HG03378 (cell line): Measurements from ENCODE around the gene TLL2.

Source experiments
- ATAC-seq: cut with Tn5 transposase; IDR thresholded peaks from one replicate; pipeline ENCODE4 v1.9.1; 2021; ENCODE audit warnings: mild to moderate bottlenecking, moderate library complexity; ENCODE audit not compliant: unreplicated experiment

The TLL2 gene

GRCh38 chr10:96431211-96431970, 82.3 kb downstream of the TLL2 start:
- ATAC-seq, result no peak

- ATAC-seq, result no peak
Measured at GRCh38 chr10:96427291-96427690, 86.4 kb downstream of the TLL2 start.

GRCh38 chr10:96422525-96422924, 91.2 kb downstream of the TLL2 start:
- no peak for ATAC-seq

GRCh38 chr10:96421995-96422394, 91.7 kb downstream of the TLL2 start:
- no peak for ATAC-seq

- no peak for ATAC-seq
Measured at GRCh38 chr10:96420228-96421009, 93.3 kb downstream of the TLL2 start.

GRCh38 chr10:96419351-96419750, 94.4 kb downstream of the TLL2 start:
- no peak for ATAC-seq

GRCh38 chr10:96418582-96418981, 95.1 kb downstream of the TLL2 start:
- ATAC-seq, result no peak

- no peak for ATAC-seq
Measured at GRCh38 chr10:96417441-96417840, 96.3 kb downstream of the TLL2 start.

GRCh38 chr10:96416643-96417042, 97.1 kb downstream of the TLL2 start:
- no peak for ATAC-seq

GRCh38 chr10:96415891-96416554, 97.7 kb downstream of the TLL2 start:
- ATAC-seq, result no peak

- ATAC-seq, result no peak
Measured at GRCh38 chr10:96415150-96415890, 98.4 kb downstream of the TLL2 start.

GRCh38 chr10:96414303-96414702, 99.4 kb downstream of the TLL2 start:
- no peak for ATAC-seq

GRCh38 chr10:96413151-96413787, 100.5 kb downstream of the TLL2 start:
- ATAC-seq, result no peak

GRCh38 chr10:96411716-96412320, 101.9 kb downstream of the TLL2 start:
- no peak for ATAC-seq

- no peak for ATAC-seq
Measured at GRCh38 chr10:96410296-96410695, 103.4 kb downstream of the TLL2 start.

- no peak for ATAC-seq
Measured at GRCh38 chr10:96408201-96408600, 105.5 kb downstream of the TLL2 start.

GRCh38 chr10:96407560-96408069, 106.1 kb downstream of the TLL2 start:
- ATAC-seq, result no peak

GRCh38 chr10:96406091-96406490, 107.6 kb downstream of the TLL2 start:
- ATAC-seq, result no peak

- ATAC-seq, result no peak
Measured at GRCh38 chr10:96402417-96403305, 111.1 kb downstream of the TLL2 start.
